ENCODE measurements around the gene DCAF17.
"Not testable (repeated sequence)": the region's sequence is repeated elsewhere in the genome, so short reads cannot be mapped to it uniquely, and the experiment has no call there.

DCAF17 gene

DNA sequence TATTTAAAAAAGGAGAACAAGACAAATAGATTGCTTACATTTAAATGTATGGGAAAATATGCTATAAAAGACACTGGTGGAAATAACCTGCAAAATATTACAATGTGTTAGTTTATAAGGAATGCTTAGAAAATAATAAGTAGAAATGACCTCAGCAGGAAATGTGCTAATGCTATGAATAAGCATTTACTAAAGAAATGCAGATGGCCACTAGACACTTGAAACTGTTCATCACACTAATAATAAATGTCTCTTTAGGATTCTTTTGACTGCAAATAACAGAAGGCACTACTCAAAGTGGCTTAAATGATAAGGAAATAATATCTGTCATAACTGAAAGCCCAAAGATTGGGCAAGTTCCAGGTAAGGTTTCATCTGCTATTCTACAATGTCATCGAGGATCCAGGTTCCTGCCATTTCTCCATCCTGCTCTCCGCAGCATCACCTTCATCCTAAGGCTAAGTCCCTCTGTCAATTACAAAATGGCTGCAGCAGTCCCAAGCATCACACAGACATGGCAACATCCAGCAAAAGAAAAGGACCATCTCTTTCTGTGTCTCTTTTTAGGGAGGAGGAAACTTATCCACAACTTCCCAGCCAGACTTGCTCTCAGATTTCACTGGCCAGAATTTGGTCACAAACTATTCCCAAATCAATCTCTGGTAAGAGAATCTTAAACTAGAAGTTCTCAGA lies 22.1 kb upstream of the DCAF17 start:
- DNase-seq: no peak

DNA sequence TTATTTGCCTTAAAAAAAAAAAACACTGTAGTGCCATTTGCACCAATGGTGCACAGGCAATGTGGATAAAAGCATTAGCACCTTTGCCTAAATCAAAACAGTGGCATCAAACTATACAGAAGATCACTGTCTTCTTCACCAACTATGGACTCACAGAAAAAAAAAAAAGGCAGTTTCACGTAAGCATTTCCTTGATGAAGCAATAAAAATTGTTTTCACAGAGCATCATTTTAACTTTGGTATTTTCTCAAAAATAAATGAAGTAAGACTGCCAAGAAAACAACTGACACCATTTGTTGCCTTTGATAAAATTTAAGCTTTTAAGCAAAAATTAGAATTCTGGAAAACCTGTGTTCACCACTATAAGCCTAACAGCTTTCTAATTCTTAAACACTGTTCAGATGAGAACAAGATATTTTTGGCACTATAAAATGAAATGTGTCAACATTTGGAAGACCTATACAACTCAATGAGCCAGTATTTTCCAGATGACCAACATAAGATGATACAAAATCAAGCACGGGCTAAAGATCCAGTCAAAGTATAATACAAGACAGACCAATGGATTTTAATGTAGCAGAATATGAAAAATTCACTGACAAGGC lies 21.4 kb upstream of the DCAF17 start:
- no peak for DNase-seq

DNA sequence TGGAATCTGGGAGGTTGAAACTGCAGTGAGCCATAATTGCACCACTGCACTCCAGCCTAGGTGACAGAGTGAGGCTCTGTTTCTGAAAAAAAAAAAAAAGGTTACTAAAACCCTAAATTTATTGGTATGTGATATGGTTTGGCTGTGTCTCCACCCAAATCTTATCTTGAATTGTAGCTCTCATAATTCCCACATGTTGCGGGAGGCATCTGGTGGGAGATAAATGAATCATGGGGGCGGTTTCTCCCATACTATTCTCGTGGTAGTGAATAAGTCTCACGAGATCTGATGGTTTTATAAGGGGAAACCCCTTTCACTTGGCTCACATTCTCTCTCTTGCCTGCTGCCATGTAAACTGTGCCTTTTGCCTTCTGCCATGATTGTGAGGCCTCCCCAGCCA lies 19.4 kb upstream of the DCAF17 start:
- not testable (repeated sequence) for DNase-seq

DNA sequence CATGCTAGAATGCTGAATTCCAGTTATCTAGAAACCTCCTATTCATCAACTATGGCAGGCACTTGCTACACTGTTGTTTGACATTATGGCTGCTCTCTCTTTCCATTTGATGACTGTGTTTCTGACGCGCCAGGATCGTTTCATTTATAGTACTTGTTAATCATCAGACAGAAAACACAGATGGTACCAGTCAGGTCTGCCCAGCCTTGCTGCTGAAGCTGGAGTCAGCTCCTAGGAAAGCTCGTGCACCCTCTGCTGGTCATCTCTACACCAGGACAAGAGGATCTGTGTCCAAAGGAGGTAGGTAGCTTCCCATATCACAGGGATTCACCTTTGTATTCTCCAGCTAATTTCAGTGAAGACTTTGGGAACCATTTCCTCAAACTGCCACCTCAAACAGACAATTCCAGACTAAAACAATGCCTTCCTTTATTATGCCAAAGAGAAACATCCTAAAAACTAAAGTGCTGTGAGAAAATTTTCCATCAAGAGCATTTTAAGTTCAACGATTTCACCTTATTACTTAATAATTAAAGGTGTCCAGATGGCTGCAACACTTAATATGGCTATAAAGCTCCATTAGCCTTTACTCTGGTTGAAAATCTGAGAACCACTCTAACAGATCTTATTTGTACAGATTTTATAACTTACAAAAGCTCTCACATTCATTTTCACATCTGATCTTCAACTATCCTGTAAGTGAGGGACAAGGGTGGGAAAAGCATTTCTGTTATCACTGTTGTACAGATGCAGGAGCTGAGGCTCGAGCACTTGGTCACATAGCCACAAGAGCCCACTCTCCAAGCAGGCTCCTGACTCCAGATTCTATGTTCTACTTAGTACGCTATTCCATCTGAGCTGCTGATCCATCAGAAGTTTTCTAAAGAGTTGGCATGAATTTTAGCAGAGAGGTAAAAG lies 17.8 kb upstream of the DCAF17 start:
- peak; percentile 13 for DNase-seq

DNA sequence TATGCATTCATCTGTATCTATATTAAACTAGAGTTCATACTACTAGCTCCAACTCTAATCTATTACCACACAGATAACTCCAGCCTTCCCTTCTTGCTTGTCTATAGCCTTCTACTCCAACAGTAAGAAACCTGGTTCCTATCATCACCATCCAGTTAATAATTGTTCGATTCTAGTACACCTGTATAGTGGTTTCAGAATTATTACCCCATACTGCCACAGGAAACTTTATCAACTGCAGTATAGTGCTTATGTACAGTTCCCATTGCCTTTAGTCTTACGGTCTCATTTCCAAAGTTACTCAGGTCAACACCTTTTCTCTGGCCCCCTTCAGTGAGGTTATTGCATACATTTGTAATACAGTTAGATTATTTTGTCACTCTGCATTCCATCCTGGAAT lies 14.7 kb upstream of the DCAF17 start:
- DNase-seq: no peak

DNA sequence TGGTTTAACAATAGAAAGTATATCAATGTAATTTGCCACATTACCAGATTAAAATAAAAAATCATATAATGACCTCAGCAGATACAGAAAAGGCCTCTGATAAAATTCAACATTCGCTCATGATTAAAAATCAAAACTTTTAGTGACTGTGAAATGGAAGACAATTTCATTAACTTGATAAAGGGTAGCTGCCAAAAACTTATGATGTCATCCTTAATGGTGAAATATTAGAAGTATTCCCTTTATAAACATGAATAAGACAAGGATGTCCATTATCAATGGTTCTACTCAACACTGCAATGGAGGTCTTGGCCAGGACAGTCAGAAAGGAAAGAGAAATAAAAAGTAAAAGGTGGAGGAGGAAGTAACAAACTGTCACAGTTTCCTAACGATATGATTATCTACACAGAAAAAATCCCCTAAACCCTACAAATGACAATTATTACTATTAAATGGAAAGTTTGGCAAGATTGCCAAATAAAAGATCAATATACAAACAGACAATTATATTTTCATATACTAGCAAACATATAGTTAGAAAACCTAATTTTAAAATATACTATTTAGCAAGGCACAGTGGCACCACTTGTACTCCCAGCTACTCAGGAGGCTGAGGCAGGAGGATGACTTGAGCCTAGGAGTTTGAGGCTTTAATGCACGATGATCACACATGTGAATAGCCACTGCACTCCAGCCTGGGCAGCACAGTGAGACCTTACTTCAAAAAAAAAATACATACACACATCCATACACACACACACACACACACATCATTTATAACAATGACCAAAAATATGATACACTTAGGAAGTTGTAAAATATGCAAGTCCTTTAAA lies 13.1 kb upstream of the DCAF17 start:
- no peak for DNase-seq

DNA sequence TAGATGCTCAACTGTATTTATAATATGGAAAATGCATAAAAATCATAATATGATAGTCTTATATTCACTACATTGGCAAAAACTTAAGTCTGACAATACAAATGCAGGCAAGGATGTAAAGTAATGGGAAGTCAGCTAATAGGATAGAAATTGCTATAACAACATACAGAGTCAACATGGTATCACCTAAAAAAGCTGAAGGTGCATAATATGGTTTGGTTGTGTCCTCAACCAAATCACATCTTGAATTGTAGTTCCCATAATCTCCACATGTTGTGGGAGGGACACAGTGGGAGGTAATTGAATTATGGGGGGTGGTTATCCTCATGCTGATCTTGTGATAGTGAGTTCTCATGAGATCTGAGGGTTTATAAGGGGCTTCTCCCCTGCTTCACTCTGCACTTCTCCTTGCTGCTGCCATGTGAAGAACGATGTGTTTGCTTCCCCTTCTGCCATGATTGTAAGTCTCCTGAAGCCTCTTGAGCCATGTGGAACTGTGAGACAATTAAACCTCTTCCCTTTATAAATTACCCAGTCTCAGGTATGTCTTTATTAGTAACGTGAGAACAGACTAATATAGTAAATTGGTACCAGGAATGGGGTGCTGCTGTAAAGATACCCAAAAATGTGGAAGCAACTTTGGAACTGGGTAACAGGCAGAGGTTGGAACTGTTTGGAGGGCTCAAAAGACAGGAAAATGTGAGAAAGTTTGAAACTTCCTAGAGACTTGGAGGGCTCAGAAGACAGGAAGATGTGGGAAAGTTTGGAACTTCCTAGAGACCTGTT lies 11.1 kb upstream of the DCAF17 start:
- not testable (repeated sequence) for DNase-seq

DNA sequence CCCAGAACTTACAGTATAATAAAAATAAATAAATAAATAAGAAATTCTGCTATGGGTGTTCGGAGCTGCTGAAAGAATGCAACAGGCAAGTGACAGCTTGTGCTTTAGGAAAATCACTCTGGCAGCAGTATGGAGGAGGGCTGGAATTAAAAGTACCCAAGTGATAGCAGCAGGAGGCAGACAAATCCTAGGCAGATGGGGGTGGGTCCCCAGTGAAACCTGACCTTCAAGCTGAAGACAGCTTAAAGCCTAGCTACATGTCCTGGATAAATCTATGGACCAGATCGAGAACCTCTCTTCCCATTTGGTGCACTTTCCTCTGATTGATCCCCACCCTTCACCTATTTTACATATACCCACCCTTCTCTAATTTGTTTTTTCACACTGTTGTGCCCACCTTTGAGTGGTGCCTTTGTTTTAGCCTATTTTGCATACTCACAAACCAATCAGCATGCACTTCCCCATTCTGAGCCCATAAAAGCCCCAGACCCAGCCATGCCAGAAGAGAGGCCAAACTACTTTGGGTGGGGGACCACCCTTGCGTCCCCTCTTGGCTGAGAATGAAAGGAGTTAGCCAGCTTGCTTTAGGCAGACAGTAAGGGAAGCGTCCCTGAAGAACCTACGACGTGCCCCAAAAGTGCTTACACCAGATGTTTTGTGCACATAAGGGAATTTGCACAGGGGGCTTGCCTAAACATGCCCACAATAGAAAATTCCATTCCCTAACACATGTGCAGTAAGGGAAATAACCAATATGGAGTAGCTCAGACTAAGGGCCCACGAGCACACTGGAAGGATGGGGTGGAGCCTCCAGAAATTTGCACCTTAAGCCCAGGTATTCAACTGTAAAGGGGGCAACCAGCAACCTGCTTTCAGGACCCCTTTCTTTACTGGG lies 3.3 kb upstream of the DCAF17 start:
- no peak for DNase-seq

DNA sequence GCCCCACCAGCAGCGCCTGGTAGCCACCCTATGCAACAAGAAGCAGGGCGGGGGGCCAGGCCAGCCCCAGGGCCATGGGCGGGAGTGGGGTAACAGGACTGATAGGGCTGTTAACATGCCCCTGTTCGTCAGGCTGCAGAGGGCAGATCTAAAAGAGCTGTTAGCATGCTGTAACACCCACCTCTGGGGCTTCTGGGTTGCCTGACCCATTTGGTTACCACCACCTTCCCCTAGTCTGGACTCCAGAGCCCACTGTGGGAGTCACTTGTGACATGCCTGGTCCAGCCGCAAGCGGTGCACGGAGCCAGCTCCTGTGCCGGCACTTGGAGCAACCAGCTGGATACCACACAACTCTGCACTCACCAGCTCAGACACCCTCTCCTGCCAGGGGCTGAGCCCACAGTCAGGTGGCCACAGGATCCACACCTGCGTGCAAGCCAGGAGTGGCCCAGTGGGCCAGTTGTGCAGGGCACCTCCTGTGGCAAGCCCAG lies 2.3 kb upstream of the DCAF17 start:
- DNase-seq: no peak

DNA sequence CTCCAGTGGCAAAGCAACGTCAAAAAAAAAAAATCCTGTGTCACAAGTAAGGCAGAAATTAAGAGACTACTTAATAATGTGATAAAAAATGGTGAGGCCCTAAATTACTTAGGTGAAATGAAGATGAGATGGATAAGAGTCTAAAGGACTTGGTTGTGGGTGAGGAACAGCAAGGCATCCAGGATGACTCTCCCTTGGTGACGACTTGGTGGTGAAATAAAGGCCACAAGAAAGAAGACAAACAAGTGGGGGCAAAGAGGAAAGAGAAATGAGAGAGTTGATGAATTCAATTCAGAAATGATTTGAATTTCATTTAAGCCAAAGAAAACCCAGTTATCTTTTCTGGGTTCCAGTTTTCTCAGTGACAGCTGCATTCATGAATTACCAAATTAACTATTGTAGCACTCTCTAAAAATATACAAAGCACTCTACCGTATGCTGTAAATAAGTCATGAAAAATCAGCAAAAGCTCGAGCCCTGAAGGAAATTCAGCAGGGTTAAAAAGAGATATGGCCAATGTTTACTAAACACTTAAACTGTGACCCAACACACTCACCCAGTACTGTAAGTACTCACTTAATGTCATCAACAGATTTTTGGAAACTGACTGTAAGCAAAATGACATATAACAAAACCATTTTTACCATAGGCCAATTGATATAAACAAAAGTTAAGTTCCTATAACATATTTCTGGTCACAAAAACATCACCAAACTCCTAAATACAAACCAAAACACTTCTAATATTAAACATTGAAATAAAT lies 1.6 kb upstream of the DCAF17 start:
- no peak for DNase-seq

DNA sequence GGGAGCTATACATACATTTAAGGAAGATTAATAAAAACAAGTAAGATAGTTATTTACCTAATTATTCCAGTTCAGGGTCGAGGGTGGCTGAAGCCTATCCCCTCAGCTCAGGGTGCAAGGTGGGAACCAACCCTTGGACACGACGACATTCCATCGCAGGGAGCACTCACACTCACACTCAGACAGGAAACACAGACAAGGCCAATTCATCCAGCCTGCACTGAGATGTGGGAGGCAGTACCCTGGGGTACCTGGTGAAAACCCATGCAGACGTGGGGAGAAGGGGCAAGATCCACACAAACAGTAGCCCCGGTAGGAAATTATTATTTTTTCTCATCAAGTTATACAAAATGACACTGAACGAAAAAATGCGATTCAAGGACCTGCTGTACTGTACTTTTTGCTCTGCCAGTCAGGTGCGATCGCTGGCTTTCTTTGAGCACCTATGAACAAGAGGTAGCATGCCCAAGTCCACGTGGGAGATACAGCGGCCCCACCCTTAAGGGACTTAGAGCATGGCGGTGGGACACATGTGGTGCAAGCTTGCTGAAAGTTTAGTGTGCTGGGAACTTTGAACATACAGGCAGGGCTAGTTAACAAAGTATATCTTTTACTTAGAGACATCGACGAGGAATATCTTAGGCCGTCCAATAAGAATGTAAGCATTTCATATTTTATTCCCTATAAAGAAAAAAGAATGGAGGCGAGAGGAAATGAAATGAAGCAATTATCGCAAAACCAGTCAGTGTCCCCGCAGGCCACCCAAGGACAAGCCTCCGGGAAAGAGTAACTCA lies 860 bp upstream of the DCAF17 start:
- peak; percentile 3 for DNase-seq

DNA sequence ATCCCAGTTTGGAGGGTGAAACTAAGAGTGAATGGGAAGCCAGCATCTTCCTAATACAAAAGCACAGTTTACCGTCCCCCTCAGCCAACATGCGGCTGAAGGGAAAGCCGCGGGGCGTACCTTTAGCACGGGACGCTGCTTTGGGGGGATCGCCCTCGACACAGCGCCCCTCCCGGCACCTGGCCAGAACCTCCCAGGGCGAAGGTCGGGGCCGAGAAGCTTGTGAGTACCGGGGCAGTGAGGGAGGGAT lies 338 bp upstream of the DCAF17 start, which contains the start of gene METTL8:
Gene METTL8 (minus strand): TSS at position 228 of the 250 bp plus-strand sequence. CDS start 41,805 bp downstream, outside the sequence.
- no peak for DNase-seq

DNA sequence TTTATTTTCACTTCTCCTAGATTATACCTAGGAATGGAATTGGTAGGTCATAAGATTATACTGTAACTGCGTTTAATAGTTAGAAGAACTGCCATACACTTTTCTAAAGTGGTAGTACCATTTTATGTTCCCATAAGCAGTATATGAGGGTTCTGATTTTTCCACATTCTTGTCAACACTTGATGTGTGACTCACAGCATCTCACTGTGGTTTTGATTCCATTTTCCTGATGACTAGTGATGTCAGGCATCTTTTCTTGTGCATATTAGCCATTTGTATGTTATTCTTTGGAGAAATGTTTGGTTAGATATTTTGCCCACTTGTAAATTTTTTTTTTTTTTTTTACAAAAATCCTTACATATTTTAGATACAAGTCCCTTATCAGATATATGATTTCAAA lies 2.3 kb downstream of the DCAF17 start:
- no peak for DNase-seq

DNA sequence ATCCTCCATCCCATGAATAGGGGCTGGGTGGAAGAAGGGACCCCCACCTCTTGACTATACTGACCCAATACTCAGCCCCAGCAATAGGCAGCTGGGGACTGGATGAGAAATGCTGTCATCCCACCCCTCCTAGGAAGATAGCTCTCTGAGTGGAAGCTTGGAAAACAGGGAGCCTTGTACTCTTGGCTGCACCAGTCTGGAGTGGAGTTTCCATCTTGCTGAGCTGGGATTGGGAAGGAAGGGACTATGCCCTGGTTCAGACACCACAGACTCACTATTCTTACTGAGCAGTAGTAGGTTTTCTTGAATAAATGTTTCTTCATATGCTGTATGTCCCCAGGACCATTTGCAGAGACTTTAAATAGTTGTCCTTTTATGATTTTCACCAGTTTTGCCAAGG lies 7.4 kb downstream of the DCAF17 start:
- no peak for DNase-seq

DNA sequence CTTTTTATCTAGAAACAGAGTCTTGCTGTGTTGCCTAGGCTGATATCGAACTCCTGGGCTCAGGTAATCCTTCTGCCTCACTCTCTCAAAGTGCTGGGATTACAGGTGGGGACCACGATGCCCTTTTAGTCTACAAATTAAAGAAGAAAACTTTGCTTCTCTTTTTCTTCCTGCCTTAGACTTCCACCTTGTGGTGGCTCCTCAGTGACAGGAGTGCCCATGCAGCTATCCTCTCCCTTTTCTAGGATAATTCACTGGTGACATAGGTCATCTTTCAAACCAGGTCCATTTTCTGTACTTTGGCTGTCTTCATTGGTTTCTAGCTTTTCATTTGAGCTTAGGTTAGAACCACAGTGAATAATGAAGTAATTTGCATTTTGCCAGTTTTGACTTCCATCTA lies 13.6 kb downstream of the DCAF17 start:
- DNase-seq: no peak

DNA sequence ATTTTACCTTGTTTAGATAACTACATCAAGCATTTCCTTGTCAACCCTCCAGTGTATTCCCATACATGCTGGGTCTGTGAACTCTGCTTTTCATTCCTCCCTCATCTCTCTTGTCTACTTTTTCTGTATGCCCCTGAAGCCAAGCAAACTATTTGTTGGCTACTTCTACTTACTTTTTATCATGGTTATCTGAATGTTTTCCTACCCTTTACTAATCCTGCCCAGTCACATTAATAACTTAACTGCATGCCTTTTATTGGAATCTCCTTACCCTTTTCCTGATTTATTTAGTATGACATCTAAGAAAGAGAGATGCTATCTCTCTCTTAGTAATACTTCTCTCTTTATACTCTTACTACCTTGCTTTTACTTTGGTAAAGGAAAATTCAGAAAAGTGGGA lies 17.0 kb downstream of the DCAF17 start:
- no peak for DNase-seq

DNA sequence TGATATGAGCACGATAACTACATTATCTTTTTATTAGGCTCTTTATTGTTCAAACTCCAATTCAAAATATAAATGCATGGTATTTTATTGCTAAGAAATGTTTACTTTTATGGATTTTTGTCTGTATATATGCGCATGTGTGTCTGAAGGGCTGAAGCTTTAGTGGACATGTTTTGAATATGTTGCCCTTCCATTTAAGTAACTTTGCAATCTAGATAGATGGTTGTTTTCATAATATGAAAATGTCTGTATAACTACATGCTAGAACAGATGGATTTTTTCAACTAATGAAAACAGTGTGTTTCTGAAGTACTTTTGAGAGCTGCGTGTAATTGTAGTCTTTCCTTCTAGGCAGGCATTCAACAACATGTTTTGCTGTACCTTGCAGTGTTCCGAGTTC lies 18.7 kb downstream of the DCAF17 start:
- DNase-seq: no peak

DNA sequence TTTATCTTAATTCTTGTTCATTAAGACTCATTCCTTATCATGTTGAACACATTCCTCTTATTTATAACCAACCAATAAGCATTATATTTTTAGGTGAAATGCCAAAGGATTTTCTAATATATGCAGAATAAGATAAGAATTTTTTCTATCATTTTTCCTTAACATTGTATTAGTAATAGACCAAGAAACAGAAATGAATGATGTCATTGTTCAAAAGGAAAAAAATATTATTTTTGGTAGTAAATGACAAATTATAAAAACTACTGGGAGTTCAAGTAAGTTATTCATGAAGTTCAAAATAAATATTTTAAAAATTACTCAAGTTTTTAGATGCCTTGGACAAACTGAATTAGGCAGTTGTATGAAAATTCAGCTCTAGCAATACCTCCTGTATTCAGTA lies 25.5 kb downstream of the DCAF17 start:
- no peak for DNase-seq

DNA sequence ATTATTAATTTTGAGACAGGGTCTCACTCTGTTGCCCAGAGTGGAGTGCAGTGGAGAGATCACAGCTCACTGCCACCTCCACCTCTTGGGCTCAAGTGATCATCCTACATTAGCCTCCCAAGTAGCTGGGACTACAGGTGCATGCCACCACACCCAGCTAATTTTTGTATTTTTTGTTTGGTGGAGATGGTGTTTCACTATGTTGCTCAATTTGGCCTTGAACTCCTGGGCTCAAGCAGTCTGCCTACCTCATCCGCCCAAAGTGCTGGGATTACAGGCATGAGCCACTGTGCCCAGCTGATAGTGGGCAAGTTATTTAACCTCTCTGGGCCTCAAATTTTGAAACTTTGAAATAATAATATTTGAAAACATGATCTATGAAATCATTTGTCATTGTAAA lies 26.5 kb downstream of the DCAF17 start:
- no peak for DNase-seq

Data from NCI-H187 treated with DMSO at 0.1 percent for 48 hours (cell line).